ENCODE results near the gene HIKESHI.
"Not testable (repeated sequence)": the region's sequence is repeated elsewhere in the genome, so short reads cannot be mapped to it uniquely, and the experiment has no call there.

HIKESHI gene

GRCh38 chr11:86294026-86294425, 8.0 kb upstream of the HIKESHI start:
- no peak for DNase-seq

GRCh38 chr11:86301742-86302091, 323 bp upstream of the HIKESHI start:
- no peak for DNase-seq

- no peak for DNase-seq
Measured at GRCh38 chr11:86303257-86303656, 1.2 kb downstream of the HIKESHI start.

- not testable (repeated sequence) for DNase-seq
Measured at GRCh38 chr11:86308710-86309109, 6.7 kb downstream of the HIKESHI start.

- no peak for DNase-seq
Measured at GRCh38 chr11:86313793-86314192, 11.8 kb downstream of the HIKESHI start.

- DNase-seq: no peak
Measured at GRCh38 chr11:86314636-86315035, 12.6 kb downstream of the HIKESHI start.

- no peak for DNase-seq
Measured at GRCh38 chr11:86335131-86335767, 33.2 kb downstream of the HIKESHI start.

- DNase-seq: no peak
Measured at GRCh38 chr11:86337227-86337626, 35.2 kb downstream of the HIKESHI start.

GRCh38 chr11:86341382-86341781, 39.3 kb downstream of the HIKESHI start:
- DNase-seq: no peak

GRCh38 chr11:86346513-86346912, 44.5 kb downstream of the HIKESHI start:
- no peak for DNase-seq

GRCh38 chr11:86355256-86355655, 53.2 kb downstream of the HIKESHI start:
- no peak for DNase-seq

GRCh38 chr11:86357412-86357811, 55.4 kb downstream of the HIKESHI start:
- DNase-seq: not testable (repeated sequence)

GRCh38 chr11:86358720-86359119, 56.7 kb downstream of the HIKESHI start:
- no peak for DNase-seq

GRCh38 chr11:86360775-86361395, 58.8 kb downstream of the HIKESHI start:
- DNase-seq: no peak

- DNase-seq: no peak
Measured at GRCh38 chr11:86363424-86363823, 61.4 kb downstream of the HIKESHI start.

- DNase-seq: no peak
Measured at GRCh38 chr11:86365546-86365945, 63.5 kb downstream of the HIKESHI start.

- no peak for DNase-seq
Measured at GRCh38 chr11:86369668-86370067, 67.6 kb downstream of the HIKESHI start.

- no peak for DNase-seq
Measured at GRCh38 chr11:86370171-86370570, 68.1 kb downstream of the HIKESHI start.

GRCh38 chr11:86370922-86371594, 69.0 kb downstream of the HIKESHI start:
- no peak for DNase-seq

- no peak for DNase-seq
Measured at GRCh38 chr11:86372041-86372440, 70.0 kb downstream of the HIKESHI start.

- DNase-seq: no peak
Measured at GRCh38 chr11:86372586-86372985, 70.5 kb downstream of the HIKESHI start.

- DNase-seq: no peak
Measured at GRCh38 chr11:86374069-86374468, 72.0 kb downstream of the HIKESHI start.

GRCh38 chr11:86374586-86374985, 72.5 kb downstream of the HIKESHI start, which contains the start of gene CCDC81:
Gene CCDC81 (plus strand): TSS chr11:86374887. CDS start chr11:86375164, 277 bp downstream.
- DNase-seq: no peak

- no peak for DNase-seq
Measured at GRCh38 chr11:86377972-86378371, 75.9 kb downstream of the HIKESHI start.

Data from effector CD8-positive, alpha-beta T cell (primary cell).